HG03095 (cell line): Measurements from ENCODE around the gene CIT.
"Not testable (repeated sequence)": the region's sequence is repeated elsewhere in the genome, so short reads cannot be mapped to it uniquely, and the experiment has no call there.

Experiments
- ATAC-seq: cut with Tn5 transposase; IDR thresholded peaks from one replicate; pipeline ENCODE4 v1.9.1; 2021; ENCODE audit warnings: moderate library complexity; ENCODE audit not compliant: unreplicated experiment

CIT gene, protein sequence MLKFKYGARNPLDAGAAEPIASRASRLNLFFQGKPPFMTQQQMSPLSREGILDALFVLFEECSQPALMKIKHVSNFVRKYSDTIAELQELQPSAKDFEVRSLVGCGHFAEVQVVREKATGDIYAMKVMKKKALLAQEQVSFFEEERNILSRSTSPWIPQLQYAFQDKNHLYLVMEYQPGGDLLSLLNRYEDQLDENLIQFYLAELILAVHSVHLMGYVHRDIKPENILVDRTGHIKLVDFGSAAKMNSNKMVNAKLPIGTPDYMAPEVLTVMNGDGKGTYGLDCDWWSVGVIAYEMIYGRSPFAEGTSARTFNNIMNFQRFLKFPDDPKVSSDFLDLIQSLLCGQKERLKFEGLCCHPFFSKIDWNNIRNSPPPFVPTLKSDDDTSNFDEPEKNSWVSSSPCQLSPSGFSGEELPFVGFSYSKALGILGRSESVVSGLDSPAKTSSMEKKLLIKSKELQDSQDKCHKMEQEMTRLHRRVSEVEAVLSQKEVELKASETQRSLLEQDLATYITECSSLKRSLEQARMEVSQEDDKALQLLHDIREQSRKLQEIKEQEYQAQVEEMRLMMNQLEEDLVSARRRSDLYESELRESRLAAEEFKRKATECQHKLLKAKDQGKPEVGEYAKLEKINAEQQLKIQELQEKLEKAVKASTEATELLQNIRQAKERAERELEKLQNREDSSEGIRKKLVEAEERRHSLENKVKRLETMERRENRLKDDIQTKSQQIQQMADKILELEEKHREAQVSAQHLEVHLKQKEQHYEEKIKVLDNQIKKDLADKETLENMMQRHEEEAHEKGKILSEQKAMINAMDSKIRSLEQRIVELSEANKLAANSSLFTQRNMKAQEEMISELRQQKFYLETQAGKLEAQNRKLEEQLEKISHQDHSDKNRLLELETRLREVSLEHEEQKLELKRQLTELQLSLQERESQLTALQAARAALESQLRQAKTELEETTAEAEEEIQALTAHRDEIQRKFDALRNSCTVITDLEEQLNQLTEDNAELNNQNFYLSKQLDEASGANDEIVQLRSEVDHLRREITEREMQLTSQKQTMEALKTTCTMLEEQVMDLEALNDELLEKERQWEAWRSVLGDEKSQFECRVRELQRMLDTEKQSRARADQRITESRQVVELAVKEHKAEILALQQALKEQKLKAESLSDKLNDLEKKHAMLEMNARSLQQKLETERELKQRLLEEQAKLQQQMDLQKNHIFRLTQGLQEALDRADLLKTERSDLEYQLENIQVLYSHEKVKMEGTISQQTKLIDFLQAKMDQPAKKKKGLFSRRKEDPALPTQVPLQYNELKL (N-terminal part only)

GRCh38 chr12:119876761-119877638 lies at the start of gene CIT:
TSS of gene CIT (minus strand) at chr12:119877320. CDS start at chr12:119876168, 1,152 bp downstream.
- peak; percentile 100 for ATAC-seq

- no peak for ATAC-seq
Measured at GRCh38 chr12:119925269-119925668, 48.1 kb upstream of the CIT start.

DNA sequence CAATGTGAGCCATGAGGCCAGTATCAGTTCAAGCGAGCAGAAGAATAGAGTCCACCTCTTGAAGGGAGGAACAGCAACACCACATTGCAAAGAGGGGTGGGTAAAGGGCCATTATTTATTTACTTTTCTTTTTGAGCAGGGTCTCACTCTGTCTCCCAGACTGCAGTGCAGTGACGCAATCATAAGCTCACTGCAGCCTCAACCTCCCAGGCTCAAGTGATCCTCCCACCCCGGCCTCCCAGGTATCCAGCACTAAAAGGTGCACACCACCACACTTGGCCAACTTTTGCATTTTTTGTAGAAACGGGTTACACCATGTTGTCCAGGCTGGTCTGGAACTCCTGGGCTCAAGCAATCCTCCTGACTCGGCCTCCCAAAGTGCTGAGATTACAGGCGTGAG lies 42.9 kb upstream of the CIT start:
- no peak for ATAC-seq

GRCh38 chr12:119915894-119916510 lies 38.9 kb upstream of the CIT start:
- ATAC-seq = no peak

DNA sequence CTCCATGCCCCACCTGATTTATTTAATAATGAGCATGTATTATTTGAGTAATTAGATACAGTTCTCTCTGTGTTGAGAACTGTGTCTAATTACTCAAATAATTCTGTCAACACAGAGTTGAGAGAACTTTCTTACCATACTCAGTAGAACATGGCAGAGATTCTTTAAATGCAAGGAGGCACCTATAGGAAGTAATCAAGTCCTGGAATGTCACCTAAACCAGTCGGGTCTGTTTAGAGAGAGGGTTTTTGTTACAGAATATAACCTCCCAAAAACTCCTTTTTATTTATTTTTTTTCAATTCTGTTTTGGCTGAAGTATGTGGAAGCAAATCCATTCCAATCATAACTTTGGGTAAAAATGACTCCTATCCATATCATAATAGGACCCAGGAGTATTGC lies 37.5 kb upstream of the CIT start:
- ATAC-seq = no peak

DNA sequence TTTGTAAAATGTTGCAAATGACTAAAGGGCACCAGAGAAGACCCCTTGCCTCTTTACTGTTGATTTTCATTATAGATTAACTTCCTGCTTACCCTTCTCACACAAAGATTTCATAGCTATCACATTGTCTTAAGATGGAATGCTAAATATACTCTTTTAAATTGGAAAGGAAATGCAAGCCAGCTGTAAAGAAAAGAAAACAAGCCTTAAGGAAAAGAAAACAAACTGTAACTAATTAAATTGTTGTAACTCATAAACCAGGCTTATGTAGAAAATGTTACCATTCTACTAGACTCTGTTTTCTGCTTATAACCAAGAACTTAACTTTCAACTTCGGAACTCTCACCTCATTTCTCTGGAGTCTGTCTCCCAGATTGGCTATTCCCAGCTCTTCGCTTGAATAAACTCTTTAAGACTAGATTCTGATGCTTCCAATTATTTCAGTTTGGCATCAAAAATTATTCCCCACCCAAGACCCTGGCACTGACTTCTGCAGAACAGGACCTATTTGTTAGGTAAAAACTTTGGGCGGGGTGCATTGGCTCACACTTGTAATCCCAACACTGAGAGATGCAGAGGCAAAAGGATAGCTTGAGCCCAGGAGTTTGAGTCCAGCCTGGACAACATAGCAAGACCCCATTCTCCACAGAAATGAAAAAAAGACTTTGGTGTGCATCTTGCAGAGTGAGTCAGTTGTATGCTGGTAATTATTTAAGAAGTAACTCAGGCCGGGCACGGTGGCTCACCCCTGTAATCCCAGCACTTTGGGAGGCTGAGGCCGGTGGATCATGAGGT lies 36.6 kb upstream of the CIT start:
- ATAC-seq = no peak

- no peak for ATAC-seq
Measured at GRCh38 chr12:119911182-119911581, 34.1 kb upstream of the CIT start.

DNA sequence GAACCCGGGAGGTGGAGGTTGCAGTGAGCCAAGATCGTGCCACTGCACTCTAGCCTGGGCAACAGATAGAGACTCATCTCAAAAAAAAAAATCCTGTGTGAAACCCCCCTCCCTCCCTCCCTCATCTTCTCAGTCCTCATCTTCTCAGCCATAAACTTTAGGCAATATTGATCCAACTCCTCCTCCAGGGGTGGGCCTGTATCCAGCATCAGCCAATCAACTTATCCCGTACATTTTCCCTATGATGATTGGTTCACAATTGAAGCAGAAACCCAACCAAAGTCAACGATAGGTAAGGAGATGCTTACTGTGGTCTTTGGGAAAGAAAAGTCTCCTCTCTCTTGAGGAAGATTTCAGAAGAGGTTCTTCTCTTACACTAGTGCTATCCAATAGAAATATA lies 33.5 kb upstream of the CIT start:
- ATAC-seq = no peak

DNA sequence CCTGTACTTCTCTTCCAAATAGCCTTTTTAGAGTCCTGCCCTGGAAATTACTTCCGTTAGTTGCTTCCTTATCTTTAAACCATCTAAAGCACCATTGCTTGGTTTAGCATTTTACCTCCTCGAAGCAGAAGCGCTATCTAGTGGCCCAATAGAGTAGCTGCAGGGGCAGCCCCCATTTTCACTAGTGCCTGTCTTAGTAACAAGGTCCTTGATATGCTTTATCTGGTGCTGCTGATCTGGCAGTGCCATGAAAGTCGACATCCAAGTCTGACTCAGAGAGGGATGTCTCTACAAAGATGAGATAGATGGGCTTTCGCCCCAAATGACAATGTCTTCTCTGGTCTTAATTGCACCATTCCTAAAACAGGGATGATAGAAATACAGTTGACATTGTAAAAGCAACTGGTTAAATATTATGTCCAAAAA lies 25.0 kb upstream of the CIT start:
- peak; percentile 68 for ATAC-seq

GRCh38 chr12:119901670-119902069 lies 24.6 kb upstream of the CIT start:
- ATAC-seq = no peak

DNA sequence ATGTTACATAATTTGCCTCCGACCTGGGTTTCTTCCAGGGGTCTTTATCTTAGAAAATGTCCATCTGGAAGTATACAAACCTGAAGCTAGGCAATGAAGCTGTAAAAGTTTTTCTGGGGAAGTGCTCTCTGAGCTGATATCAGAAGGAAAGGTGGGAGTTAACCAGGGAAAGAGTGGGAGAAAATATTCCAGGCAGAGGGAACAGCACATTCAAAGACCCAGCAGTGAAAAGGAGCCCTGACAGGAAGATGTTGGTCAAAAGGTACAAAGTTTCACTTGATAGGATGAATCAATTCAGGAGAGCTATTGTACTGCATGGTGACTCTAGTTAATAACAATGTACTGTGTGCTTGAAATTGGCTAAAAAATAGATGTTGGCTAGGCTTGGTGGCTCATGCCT lies 17.8 kb upstream of the CIT start:
- no peak for ATAC-seq

DNA sequence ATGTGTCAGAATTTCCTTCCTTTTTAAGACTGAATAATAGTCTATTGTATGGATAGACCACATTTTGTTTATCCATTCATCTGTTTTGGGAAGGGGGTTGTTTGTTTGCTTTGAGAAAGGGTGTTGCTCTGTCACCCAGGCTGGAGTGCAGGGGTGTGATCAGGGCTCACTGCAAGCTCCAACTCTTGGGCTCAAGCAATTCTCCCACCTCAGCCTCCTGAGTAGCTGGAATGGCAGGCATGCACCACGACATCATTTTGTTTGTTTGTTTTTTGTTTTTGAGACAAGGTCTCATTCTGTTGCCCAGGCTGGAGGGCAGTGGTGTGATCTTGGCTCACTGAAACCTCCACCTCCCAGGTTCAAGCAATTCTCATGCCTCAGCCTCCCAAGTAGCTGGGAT lies 15.5 kb upstream of the CIT start:
- ATAC-seq = not testable (repeated sequence)

DNA sequence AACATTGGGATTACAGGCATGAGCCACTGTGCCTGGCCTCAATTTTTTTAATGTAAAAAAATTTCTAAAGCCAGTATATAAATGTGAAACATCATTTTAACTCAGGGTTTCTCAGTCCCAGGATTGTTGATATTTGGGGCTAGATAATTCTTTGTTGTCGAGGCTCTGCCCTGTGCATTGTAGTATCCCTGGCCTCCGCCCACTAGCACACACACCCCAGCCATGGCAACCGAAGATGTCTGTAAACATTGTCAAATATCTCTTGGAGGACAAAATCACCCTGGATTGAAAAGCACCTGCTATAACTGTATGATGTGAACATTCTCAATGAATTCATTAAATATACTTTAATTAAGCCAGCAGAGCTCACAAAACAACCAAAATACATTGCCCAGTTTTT lies 8.4 kb upstream of the CIT start:
- ATAC-seq = no peak

- not testable (repeated sequence) for ATAC-seq
Measured at GRCh38 chr12:119883791-119884190, 6.7 kb upstream of the CIT start.

GRCh38 chr12:119883237-119883636 lies 6.1 kb upstream of the CIT start:
- no peak for ATAC-seq

DNA sequence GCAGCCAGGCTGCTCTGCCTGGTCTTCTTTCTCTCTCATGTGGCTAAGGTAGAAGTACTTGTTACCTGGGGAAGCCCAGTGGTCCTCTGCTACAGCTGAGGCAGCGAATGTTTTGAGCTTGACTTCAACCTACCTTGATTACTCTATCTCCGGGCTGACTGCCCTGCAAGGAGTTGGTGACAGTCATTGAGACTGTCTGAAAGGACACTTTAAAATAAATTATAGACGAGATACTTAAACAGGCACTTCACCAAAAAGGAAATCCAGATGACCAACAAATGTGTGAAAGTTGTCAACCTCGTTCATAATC lies 474 bp upstream of the CIT start:
- ATAC-seq = peak; percentile 52

DNA sequence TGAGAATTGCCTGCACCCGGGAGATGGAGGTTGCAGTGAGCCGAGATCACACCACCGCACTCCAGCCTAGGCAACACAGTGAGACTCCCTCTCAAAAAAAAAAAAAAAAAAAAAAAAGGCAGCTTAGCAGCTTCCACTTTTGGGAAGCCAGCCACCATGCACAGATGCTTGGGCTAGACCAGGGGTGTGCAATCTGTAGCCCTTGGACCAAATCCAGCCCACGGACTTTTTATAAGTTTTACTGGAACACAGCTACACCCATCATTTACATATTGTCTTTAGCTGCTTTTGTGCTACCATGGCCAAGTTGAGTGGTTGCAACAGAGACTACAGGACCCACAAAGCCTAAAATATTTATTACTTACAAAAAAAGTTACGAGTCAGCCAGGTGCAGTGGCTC lies 6.7 kb downstream of the CIT start:
- ATAC-seq = no peak

DNA sequence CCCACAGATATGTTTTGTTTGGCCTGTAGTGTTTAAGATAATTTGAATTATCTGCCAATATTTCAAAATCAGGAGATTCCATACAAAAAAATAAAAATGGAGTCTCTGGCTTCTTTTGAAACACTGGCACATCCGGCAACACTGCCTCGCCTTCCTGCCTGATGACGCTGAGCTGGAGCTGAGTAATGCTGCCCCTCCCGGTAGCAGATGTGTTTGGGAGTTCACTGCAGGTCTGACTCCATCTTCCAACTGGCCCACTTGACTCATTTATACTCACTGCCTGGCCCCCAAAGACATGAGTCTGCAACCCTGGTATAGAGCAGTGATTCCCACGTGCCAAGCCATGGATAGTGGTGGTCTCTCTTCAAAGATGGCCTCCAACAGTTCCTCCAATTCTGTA lies 7.4 kb downstream of the CIT start:
- no peak for ATAC-seq

- no peak for ATAC-seq
Measured at GRCh38 chr12:119868992-119869391, 8.1 kb downstream of the CIT start.
